Measurements from ENCODE around the gene TMC1. TPM values are rescaled to one million over a fixed set of nuclear protein-coding genes. Genes with fewer than 3 reads are reported as not detected.

TMC1 gene
- total RNA-seq, 2 experiments from 2014 or later = not detected

GRCh38 chr9:72657023-72657422, 135.6 kb downstream of the TMC1 start:
- Mint-ChIP-seq H3K27ac (no peak overlapping the region), H3K4me3 (no peak overlapping the region), H3K4me1 (no peaks in the 10 kb centered on the region), H3K36me3 (no peaks in the 10 kb centered on the region), H3K27me3 (peaks cover 15% of the 10 kb centered on the region), H3K9me3 (no peaks in the 10 kb centered on the region)
- ATAC-seq (ENCODE audit: low read depth) (no peak), DNase-seq (no peak)
- POLR2A ChIA-PET = no interaction called here

DNA sequence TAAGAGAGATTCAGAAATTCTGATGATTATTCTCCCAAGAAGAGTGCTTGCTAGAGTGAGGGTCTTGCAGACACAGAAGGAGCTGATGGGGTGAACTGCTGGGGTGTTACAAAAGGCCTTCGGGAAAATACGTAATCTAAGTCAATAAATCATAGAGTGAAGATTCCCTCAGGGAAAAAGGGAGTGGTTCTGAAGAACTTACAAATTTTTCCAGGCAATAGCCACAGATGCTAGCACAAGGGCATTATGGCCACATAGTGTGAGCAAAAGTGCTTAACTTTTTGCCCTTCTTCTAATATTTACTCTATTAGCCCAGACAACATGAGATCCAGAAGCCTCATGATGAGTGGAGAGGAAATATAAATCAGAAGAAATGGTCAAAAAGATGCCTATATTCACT, 137.3 kb downstream of the TMC1 start:
- no peak for ATAC-seq (ENCODE audit: low read depth)
- H3K36me3 Mint-ChIP-seq = no peaks in the 10 kb centered on the region
- no peaks in the 10 kb centered on the region for H3K4me1 Mint-ChIP-seq
- POLR2A ChIA-PET = no interaction called here
- H3K27ac Mint-ChIP-seq = no peak overlapping the region
- no peak for DNase-seq
- H3K4me3 Mint-ChIP-seq = no peak overlapping the region
- H3K27me3 Mint-ChIP-seq = peaks cover 11% of the 10 kb centered on the region
- H3K9me3 Mint-ChIP-seq = no peaks in the 10 kb centered on the region

- H3K4me3 Mint-ChIP-seq = no peak overlapping the region
- H3K27me3 Mint-ChIP-seq = peaks cover 5% of the 10 kb centered on the region
- POLR2A ChIA-PET = no interaction called here
- no peaks in the 10 kb centered on the region for H3K4me1 Mint-ChIP-seq
- no peak for DNase-seq
- no peak for ATAC-seq (ENCODE audit: low read depth)
- H3K9me3 Mint-ChIP-seq = no peaks in the 10 kb centered on the region
- no peak overlapping the region for H3K27ac Mint-ChIP-seq
- H3K36me3 Mint-ChIP-seq = no peaks in the 10 kb centered on the region
Measured at GRCh38 chr9:72661401-72662135, 140.2 kb downstream of the TMC1 start.

GRCh38 chr9:72665421-72665820, 144.0 kb downstream of the TMC1 start:
- ATAC-seq (ENCODE audit: low read depth) (no peak), DNase-seq (no peak)
- POLR2A ChIA-PET = no interaction called here
- no peaks in the 10 kb centered on the region for H3K36me3 Mint-ChIP-seq
- no peak overlapping the region for H3K4me3 Mint-ChIP-seq
- no peaks in the 10 kb centered on the region for H3K4me1 Mint-ChIP-seq
- no peak overlapping the region for H3K27ac Mint-ChIP-seq
- H3K9me3 Mint-ChIP-seq = no peaks in the 10 kb centered on the region
- H3K27me3 Mint-ChIP-seq = no peaks in the 10 kb centered on the region

DNA sequence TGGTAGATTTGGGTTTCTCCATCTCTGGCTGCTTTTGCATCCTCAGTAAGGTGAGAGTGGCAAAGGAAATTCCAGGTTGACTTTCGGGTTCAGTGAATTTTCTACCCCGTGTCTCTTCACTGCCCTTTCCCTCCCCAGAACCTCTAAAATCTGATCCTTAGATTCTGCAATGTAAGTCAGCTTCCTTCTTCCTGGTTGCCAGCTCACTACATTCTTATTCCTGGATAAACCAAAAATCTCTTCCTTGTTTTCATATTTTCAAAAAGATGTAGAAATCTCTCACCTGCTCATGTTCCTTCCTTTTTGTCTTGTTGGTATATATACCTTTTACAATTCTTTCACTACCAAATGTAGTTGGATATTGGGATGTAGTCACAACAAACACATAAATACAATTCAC, 145.8 kb downstream of the TMC1 start:
- no peaks in the 10 kb centered on the region for H3K4me1 Mint-ChIP-seq
- no peaks in the 10 kb centered on the region for H3K9me3 Mint-ChIP-seq
- H3K4me3 Mint-ChIP-seq = no peak overlapping the region
- POLR2A ChIA-PET = no interaction called here
- H3K36me3 Mint-ChIP-seq = no peaks in the 10 kb centered on the region
- no peak for DNase-seq
- no peaks in the 10 kb centered on the region for H3K27me3 Mint-ChIP-seq
- no peak for ATAC-seq (ENCODE audit: low read depth)
- no peak overlapping the region for H3K27ac Mint-ChIP-seq

DNA sequence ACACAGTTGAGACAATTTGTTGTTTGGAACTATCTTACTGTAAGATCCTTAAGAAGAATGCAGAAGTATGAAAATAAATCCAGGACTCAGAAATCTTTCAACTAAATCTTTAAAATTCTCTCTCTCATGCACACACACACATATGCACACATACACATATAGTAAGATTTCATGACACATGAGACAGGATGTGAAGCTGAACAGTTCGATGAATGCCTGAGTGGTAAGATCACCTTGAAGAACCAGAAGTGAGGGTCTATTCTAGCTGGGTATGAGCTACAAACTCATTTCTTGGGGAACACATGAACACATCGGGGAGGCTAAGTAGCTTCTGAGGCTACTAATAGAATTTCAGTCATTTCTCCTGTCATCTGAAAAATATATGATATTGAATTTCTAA, 153.6 kb downstream of the TMC1 start:
- Mint-ChIP-seq H3K27ac (no peak overlapping the region), H3K36me3 (no peaks in the 10 kb centered on the region), H3K9me3 (no peaks in the 10 kb centered on the region), H3K4me1 (no peaks in the 10 kb centered on the region), H3K27me3 (peaks cover 11% of the 10 kb centered on the region), H3K4me3 (no peak overlapping the region)
- DNase-seq = no peak
- no peak for ATAC-seq (ENCODE audit: low read depth)
- POLR2A ChIA-PET = no interaction called here

DNA sequence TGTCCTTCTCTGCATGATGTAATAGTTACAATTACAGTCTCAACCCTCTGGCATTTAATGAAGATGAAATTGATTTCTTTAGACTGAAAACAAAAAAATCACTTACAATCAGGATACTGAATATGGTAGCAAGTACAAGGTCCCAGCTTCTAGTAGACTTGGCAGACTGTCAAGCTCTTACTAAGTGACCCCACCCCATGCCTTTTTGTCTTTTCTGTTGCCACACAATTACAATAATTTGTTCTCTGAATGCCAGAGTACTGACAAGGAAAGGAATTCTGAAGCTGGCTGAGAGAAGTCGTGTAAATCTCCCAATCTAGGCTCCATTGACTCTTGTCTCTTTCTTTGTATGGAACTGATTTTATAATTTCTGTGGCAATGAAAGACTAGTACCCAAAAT, 154.2 kb downstream of the TMC1 start:
- peaks cover 12% of the 10 kb centered on the region for H3K27me3 Mint-ChIP-seq
- no peak for ATAC-seq (ENCODE audit: low read depth)
- H3K9me3 Mint-ChIP-seq = no peaks in the 10 kb centered on the region
- H3K27ac Mint-ChIP-seq = no peak overlapping the region
- no peak overlapping the region for H3K4me3 Mint-ChIP-seq
- no peaks in the 10 kb centered on the region for H3K4me1 Mint-ChIP-seq
- no peaks in the 10 kb centered on the region for H3K36me3 Mint-ChIP-seq
- no peak for DNase-seq
- POLR2A ChIA-PET = no interaction called here

DNA sequence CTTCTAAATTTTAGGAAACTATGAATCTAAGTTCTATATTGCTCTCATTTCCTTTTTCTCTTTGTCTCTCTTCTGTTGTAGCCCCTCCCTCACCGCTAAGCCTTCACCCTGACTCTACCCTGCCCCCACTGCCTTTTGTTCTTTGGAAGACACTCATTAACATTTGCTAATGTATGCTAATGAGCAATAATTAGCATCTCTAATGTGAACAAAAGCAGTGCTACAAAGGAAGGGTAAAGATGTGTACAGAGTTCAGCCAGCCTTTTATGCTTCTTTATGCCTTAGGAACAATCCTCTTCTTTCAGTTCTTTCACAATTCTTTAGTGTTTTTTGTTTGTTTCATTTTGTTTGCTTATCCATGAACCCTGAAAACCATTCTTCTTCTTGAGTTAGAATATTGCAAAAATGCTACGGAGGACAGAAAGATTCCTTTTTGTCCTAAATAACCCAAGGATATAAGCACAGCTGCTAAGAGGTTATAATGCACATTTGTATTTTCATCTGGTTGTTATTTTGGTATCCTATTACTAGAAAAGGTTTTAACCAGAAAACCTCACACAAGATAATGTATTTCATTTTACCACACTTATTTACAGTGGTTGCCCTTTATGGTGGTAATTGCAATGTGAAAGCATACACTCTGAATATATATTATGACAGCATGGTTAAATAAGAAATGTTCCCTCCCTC, 159.3 kb downstream of the TMC1 start:
- ATAC-seq (ENCODE audit: low read depth) (no peak), DNase-seq (no peak)
- Mint-ChIP-seq H3K27ac (no peak overlapping the region), H3K4me3 (no peak overlapping the region), H3K9me3 (no peaks in the 10 kb centered on the region), H3K36me3 (no peaks in the 10 kb centered on the region), H3K4me1 (no peaks in the 10 kb centered on the region), H3K27me3 (peaks cover 12% of the 10 kb centered on the region)
- POLR2A ChIA-PET = no interaction called here

DNA sequence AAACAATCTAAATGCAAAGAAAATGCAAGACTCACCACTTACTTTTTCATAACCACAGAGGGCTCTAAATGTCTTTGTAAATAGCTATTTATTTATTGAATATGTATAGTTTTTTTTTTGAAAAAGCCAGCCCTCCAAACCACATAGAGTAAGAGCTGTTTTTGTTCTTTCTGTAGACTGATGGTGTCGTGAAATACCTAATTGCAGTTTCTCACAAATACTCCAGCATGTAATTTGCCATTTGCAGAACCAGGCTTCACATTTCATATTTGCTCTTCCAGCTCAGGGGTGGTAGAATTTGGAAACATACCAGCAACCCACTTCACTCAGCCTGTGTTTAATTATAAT, 159.8 kb downstream of the TMC1 start:
- POLR2A ChIA-PET = no interaction called here
- H3K4me1 Mint-ChIP-seq = no peaks in the 10 kb centered on the region
- no peak for ATAC-seq (ENCODE audit: low read depth)

GRCh38 chr9:72684615-72685014, 163.2 kb downstream of the TMC1 start:
- peaks cover 8% of the 10 kb centered on the region for H3K27me3 Mint-ChIP-seq
- no peaks in the 10 kb centered on the region for H3K4me1 Mint-ChIP-seq
- no peak overlapping the region for H3K4me3 Mint-ChIP-seq
- POLR2A ChIA-PET = no interaction called here
- H3K9me3 Mint-ChIP-seq = no peaks in the 10 kb centered on the region
- no peak overlapping the region for H3K27ac Mint-ChIP-seq
- ATAC-seq (ENCODE audit: low read depth) (no peak), DNase-seq (no peak)
- no peaks in the 10 kb centered on the region for H3K36me3 Mint-ChIP-seq

More for the DNA sequence above, 159.8 kb downstream of the TMC1 start:
- H3K36me3 Mint-ChIP-seq = no peaks in the 10 kb centered on the region
- H3K9me3 Mint-ChIP-seq = no peaks in the 10 kb centered on the region
- no peak overlapping the region for H3K4me3 Mint-ChIP-seq
- no peak for DNase-seq
- peaks cover 10% of the 10 kb centered on the region for H3K27me3 Mint-ChIP-seq
- H3K27ac Mint-ChIP-seq = no peak overlapping the region

- H3K4me3 Mint-ChIP-seq = no peak overlapping the region
- H3K36me3 Mint-ChIP-seq = no peaks in the 10 kb centered on the region
- ATAC-seq (ENCODE audit: low read depth) (no peak), DNase-seq (no peak)
- H3K27me3 Mint-ChIP-seq = peaks cover 4% of the 10 kb centered on the region
- POLR2A ChIA-PET = no interaction called here
- H3K27ac Mint-ChIP-seq = no peak overlapping the region
- H3K9me3 Mint-ChIP-seq = no peaks in the 10 kb centered on the region
- H3K4me1 Mint-ChIP-seq = no peaks in the 10 kb centered on the region
Measured at GRCh38 chr9:72685911-72686310, 164.5 kb downstream of the TMC1 start.

DNA sequence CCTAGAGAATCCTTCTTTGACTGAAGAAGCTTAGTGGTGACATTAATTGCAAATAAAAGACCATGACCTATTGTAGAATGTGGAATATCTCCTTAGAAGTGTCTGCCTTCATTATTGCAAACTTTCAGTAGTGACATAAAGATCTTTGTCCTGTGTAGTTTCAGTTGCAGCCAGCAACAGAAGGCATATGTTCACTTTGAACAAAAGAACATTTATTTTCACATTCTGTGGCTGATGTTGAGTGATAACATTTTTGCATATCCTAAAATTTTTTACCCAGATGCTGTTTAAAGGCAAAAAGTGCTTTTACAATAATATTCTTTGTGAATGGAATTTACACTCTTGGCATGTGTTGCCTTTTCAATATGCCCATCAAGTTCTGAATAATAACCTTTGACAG, 165.9 kb downstream of the TMC1 start:
- Mint-ChIP-seq H3K27me3 (peaks cover 4% of the 10 kb centered on the region), H3K36me3 (no peaks in the 10 kb centered on the region), H3K4me3 (no peak overlapping the region), H3K4me1 (no peaks in the 10 kb centered on the region), H3K27ac (no peak overlapping the region), H3K9me3 (no peaks in the 10 kb centered on the region)
- DNase-seq (no peak), ATAC-seq (ENCODE audit: low read depth) (no peak)
- POLR2A ChIA-PET = no interaction called here

DNA sequence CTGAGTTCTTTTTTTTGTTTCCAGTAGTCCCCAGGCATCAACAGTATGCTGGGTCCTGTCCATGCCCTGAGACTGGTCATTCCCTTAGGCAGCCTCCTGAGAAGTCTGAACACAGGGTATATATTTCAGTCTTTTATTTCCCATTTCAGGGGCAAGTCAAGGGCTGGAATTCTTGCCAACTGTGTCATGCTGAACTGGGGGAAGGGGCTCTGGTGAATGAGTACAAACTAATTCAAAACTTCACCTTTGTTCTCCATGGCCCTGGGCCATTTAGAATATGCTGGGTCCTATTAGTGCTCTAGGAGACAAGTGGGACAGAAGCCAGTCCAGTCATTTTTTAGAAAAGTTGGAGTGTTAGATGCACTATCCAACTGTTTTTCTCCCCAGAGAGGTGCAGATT, 170.3 kb downstream of the TMC1 start:
- Mint-ChIP-seq H3K9me3 (no peaks in the 10 kb centered on the region), H3K27me3 (peaks cover 8% of the 10 kb centered on the region), H3K4me3 (no peak overlapping the region), H3K4me1 (no peaks in the 10 kb centered on the region), H3K36me3 (no peaks in the 10 kb centered on the region), H3K27ac (no peak overlapping the region)
- POLR2A ChIA-PET = no interaction called here
- DNase-seq (no peak), ATAC-seq (ENCODE audit: low read depth) (no peak)

- Mint-ChIP-seq H3K4me3 (no peak overlapping the region), H3K36me3 (no peaks in the 10 kb centered on the region), H3K27me3 (peaks cover 8% of the 10 kb centered on the region), H3K9me3 (no peaks in the 10 kb centered on the region), H3K4me1 (no peaks in the 10 kb centered on the region), H3K27ac (no peak overlapping the region)
- ATAC-seq (ENCODE audit: low read depth) (no peak), DNase-seq (no peak)
- POLR2A ChIA-PET = no interaction called here
Measured at GRCh38 chr9:72695365-72695764, 174.0 kb downstream of the TMC1 start.
